Sigmoid colon (tissue), 7 donors: ENCODE data around the gene AQP5. TPM values are rescaled to one million over a fixed set of nuclear protein-coding genes. Genes with fewer than 3 reads are reported as not detected.

Experiments used
- DNase-seq: peaks from one replicate; pipeline ENCODE4 v3.0.0-alpha.2; 2019
- H3K27ac ChIP-seq, 4 donors: fragments of 200-600 bp; sonication (generic); one replicate each; pipeline ENCODE4 v1.5.1; 2016 to 2019; ENCODE audit warnings: mild to moderate bottlenecking in 1 of 4
- H3K27me3 ChIP-seq, 3 donors: fragments of 200-600 bp; sonication (generic); one replicate each; pipeline ENCODE4 v1.5.1; 2019; ENCODE audit warnings: mild to moderate bottlenecking in 1 of 3
- H3K36me3 ChIP-seq, 4 donors: fragments of 200-600 bp; sonication (generic); one replicate each; pipeline ENCODE4 v1.5.1; 2016 to 2019
- H3K4me1 ChIP-seq, 4 donors: fragments of 200-600 bp; sonication (generic); one replicate each; pipeline ENCODE4 v1.5.1; 2017 to 2019
- H3K4me3 ChIP-seq, 4 donors: fragments of 200-600 bp; sonication (generic); one replicate each; pipeline ENCODE4 v1.5.1; 2017 to 2019; ENCODE audit warnings: mild to moderate bottlenecking in 2 of 4, moderate library complexity in 1 of 4
- H3K9me3 ChIP-seq, 4 donors: fragments of 200-600 bp in 3 of 4; sonication (generic) in 3 of 4; one replicate each; pipeline versions ENCODE4 v1.5.1 to v1.6.1; 2013 to 2019
- EP300 ChIP-seq, 4 donors: sonication (generic); formaldehyde crosslinking; IDR thresholded peaks; one replicate each; pipeline ENCODE4 v1.6.1; 2017; ENCODE audit warnings: antibody characterized with exemption in 4 of 4
- POLR2A ChIP-seq, 2 donors: fragments of 450-650 bp; IDR thresholded peaks; one replicate each; pipeline ENCODE4 v1.6.1; 2016; ENCODE audit warnings: antibody characterized with exemption in 2 of 2, mild to moderate bottlenecking in 2 of 2, moderate library complexity in 2 of 2
- POLR2AphosphoS5 ChIP-seq, 4 donors: sonication (generic); formaldehyde crosslinking; IDR thresholded peaks; one replicate each; pipeline ENCODE4 v1.6.1; 2017; ENCODE audit warnings: antibody characterized with exemption in 4 of 4
- WGBS, 2 donors: extraction: QIAGEN DNeasy Blood & Tissue Kit; methylation state at CpG; one replicate each; pipeline ENCODE4 v1.1.7; 2013; 5-methylcytosine and 5-hydroxymethylcytosine counted together
- intact Hi-C: fragments of 100-400 bp; cut with DNase I; formaldehyde crosslinking; loops from one replicate; pipeline ENCODE4 v1.15.1; 2023
- polyA plus RNA-seq, 3 donors: library from polyadenylated mRNA; stranded (reverse); fragments of 200-250 nt; gene quantifications; one replicate each; pipeline ENCODE4 v1.2.3, GENCODE V29; 2013
- total RNA-seq, 4 donors: library from RNA; depleted of rRNA; stranded (reverse); fragments of >200 nt; gene quantifications; one replicate each; pipeline ENCODE4 v1.1.0, GENCODE V29; 2016
- TF ChIP-seq, protein P1 (sequence below), 4 experiments: fragments of 450-650 bp in 3 of 4; fragments of 200-600 bp in 1 of 4; IDR thresholded peaks; one replicate each; pipeline ENCODE4 v1.5.1; 2016 to 2019; ENCODE audit warnings: antibody characterized with exemption in 4 of 4, mild to moderate bottlenecking in 3 of 4, moderate library complexity in 2 of 4
- donor health status: healthy with polysubstance abuse.
- donor health status: Bipolar disorder and iron deficiency.
- donor health status: healthy.

AQP5 gene
- total RNA-seq = not detected
- polyA plus RNA-seq = under 1 TPM in 1 of 3 donors, not detected in 2; 0.09 TPM

GRCh38 chr12:49961111-49961922, at the start of gene AQP5:
Gene AQP5, plus strand, starts transcription at chr12:49961872. Its CDS starts 146 bp downstream, at chr12:49962018.
- H3K27ac ChIP-seq = no peak within 1 kb of the TSS
- DNase-seq = no peak
- H3K36me3 ChIP-seq = no peaks in the 10 kb centered on the region
- TF ChIP-seq, protein P1, sequence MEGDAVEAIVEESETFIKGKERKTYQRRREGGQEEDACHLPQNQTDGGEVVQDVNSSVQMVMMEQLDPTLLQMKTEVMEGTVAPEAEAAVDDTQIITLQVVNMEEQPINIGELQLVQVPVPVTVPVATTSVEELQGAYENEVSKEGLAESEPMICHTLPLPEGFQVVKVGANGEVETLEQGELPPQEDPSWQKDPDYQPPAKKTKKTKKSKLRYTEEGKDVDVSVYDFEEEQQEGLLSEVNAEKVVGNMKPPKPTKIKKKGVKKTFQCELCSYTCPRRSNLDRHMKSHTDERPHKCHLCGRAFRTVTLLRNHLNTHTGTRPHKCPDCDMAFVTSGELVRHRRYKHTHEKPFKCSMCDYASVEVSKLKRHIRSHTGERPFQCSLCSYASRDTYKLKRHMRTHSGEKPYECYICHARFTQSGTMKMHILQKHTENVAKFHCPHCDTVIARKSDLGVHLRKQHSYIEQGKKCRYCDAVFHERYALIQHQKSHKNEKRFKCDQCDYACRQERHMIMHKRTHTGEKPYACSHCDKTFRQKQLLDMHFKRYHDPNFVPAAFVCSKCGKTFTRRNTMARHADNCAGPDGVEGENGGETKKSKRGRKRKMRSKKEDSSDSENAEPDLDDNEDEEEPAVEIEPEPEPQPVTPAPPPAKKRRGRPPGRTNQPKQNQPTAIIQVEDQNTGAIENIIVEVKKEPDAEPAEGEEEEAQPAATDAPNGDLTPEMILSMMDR (IDR thresholded peaks at IDR 0.05) = no peak
- TF ChIP-seq POLR2AphosphoS5 (IDR thresholded peaks at IDR 0.05) = no peak
- TF ChIP-seq EP300 (IDR thresholded peaks at IDR 0.05) = no peak
- no peak for TF ChIP-seq POLR2A (IDR thresholded peaks at IDR 0.05)
- intact Hi-C loops = loop anchor here (10.0 kb wide), 1 partner anchor 187 kb away; no protein-coding TSS in a partner anchor
- peaks cover 27 to 66% (median 42%) of the 10 kb centered on the region in 3 donors for H3K27me3 ChIP-seq
- H3K9me3 ChIP-seq = no peaks in the 10 kb centered on the region
- H3K4me1 ChIP-seq = peaks cover 0 to 11% (median 7%) of the 10 kb centered on the region in 4 donors
- 4 to 6% methylated on average over 111 of the region's 111 CpGs for WGBS, 2 donors
- H3K4me3 ChIP-seq = peak within 1 kb of the TSS in 3 of 4 donors; percentile 18 to 46 (median 46)

- 82 to 83% methylated on average over 16 of the region's 16 CpGs for WGBS, 2 donors
- TF ChIP-seq POLR2AphosphoS5 (IDR thresholded peaks at IDR 0.05) (no peak), EP300 (IDR thresholded peaks at IDR 0.05) (no peak), POLR2A (IDR thresholded peaks at IDR 0.05) (no peak)
- TF ChIP-seq, protein P1 (IDR thresholded peaks at IDR 0.05) = no peak
- DNase-seq = no peak
- no peak overlapping the region for H3K4me3 ChIP-seq
- H3K27ac ChIP-seq = no peak overlapping the region
- no peaks in the 10 kb centered on the region for H3K36me3 ChIP-seq
- H3K4me1 ChIP-seq = no peaks in the 10 kb centered on the region
- peaks cover 0 to 2% (median 0%) of the 10 kb centered on the region in 3 donors for H3K27me3 ChIP-seq
- intact Hi-C loops = no loop called here
- no peaks in the 10 kb centered on the region for H3K9me3 ChIP-seq
Measured at GRCh38 chr12:49912345-49913255, 49.1 kb upstream of the AQP5 start.

- no peak overlapping the region for H3K4me3 ChIP-seq
- H3K9me3 ChIP-seq = no peaks in the 10 kb centered on the region
- no peaks in the 10 kb centered on the region for H3K36me3 ChIP-seq
- no peak for DNase-seq
- WGBS, 2 donors = 80 to 87% methylated on average over 8 of the region's 8 CpGs
- TF ChIP-seq POLR2AphosphoS5 (IDR thresholded peaks at IDR 0.05) (no peak), EP300 (IDR thresholded peaks at IDR 0.05) (no peak), POLR2A (IDR thresholded peaks at IDR 0.05) (no peak)
- TF ChIP-seq, protein P1 (IDR thresholded peaks at IDR 0.05) = no peak
- no peak overlapping the region for H3K27ac ChIP-seq
- intact Hi-C loops = no loop called here
- no peaks in the 10 kb centered on the region for H3K4me1 ChIP-seq
- H3K27me3 ChIP-seq = peaks cover 0 to 5% (median 0%) of the 10 kb centered on the region in 3 donors
Measured at GRCh38 chr12:49916129-49916919, 45.3 kb upstream of the AQP5 start.

- no peaks in the 10 kb centered on the region for H3K36me3 ChIP-seq
- peaks cover 0 to 5% (median 0%) of the 10 kb centered on the region in 3 donors for H3K27me3 ChIP-seq
- no peak overlapping the region for H3K4me3 ChIP-seq
- no peak overlapping the region for H3K27ac ChIP-seq
- no peak for TF ChIP-seq POLR2AphosphoS5 (IDR thresholded peaks at IDR 0.05)
- TF ChIP-seq, protein P1 (IDR thresholded peaks at IDR 0.05) = no peak
- no peak for TF ChIP-seq POLR2A (IDR thresholded peaks at IDR 0.05)
- no peak for TF ChIP-seq EP300 (IDR thresholded peaks at IDR 0.05)
- no peak for DNase-seq
- no peaks in the 10 kb centered on the region for H3K4me1 ChIP-seq
- intact Hi-C loops = no loop called here
- H3K9me3 ChIP-seq = no peaks in the 10 kb centered on the region
- WGBS, 2 donors = 62 to 85% methylated on average over 12 of the region's 12 CpGs
Measured at GRCh38 chr12:49917166-49917787, 44.4 kb upstream of the AQP5 start.
